ENCODE results near the gene COIL. TPM values are rescaled to one million over a fixed set of nuclear protein-coding genes. Genes with fewer than 3 reads are reported as not detected.
A peak's percentile ranks its signal among the peaks of the same experiment; 100 is the strongest.

The COIL gene
- total and polyA plus RNA-seq, 2 of the 13 experiments (the other 11 are each of a cell fraction or from before 2014, with no cell fraction given): 8.1 to 29.4 TPM

DNA sequence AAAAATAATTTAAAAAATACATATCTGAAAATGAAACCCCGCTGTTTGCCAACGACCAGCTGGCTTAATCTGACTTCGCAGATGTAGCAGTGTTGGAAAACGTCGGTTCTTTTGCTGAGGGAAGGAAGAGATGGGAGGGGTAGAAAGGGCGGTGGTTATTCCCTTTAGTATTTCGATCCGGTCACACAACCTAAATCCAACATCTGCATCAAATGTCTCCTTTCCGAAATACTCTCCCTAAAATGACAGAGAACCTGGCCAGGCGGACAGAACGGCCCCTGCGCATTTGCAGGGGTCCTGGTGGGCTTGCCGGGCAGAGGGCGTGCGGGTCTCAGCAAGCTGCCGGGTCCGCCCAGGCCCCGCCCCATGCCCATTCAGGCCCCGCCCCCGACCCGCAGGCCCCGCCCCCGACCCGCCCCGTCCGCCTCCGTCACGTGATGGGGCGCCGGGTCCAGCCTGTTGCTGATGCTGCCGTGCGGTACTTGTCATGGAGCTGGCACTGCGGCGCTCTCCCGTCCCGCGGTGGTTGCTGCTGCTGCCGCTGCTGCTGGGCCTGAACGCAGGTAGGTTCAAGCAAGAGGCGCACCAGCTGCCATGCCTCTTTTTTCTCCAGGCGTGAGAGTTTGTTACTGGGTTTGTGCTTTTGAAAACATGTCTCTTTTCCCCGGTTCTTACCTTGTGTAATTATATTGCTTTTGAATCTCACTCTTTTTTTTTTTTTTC, 17.0 kb upstream of the COIL start, which contains the start of gene SCPEP1 (continued):
- TF ChIP-seq, protein P1, sequence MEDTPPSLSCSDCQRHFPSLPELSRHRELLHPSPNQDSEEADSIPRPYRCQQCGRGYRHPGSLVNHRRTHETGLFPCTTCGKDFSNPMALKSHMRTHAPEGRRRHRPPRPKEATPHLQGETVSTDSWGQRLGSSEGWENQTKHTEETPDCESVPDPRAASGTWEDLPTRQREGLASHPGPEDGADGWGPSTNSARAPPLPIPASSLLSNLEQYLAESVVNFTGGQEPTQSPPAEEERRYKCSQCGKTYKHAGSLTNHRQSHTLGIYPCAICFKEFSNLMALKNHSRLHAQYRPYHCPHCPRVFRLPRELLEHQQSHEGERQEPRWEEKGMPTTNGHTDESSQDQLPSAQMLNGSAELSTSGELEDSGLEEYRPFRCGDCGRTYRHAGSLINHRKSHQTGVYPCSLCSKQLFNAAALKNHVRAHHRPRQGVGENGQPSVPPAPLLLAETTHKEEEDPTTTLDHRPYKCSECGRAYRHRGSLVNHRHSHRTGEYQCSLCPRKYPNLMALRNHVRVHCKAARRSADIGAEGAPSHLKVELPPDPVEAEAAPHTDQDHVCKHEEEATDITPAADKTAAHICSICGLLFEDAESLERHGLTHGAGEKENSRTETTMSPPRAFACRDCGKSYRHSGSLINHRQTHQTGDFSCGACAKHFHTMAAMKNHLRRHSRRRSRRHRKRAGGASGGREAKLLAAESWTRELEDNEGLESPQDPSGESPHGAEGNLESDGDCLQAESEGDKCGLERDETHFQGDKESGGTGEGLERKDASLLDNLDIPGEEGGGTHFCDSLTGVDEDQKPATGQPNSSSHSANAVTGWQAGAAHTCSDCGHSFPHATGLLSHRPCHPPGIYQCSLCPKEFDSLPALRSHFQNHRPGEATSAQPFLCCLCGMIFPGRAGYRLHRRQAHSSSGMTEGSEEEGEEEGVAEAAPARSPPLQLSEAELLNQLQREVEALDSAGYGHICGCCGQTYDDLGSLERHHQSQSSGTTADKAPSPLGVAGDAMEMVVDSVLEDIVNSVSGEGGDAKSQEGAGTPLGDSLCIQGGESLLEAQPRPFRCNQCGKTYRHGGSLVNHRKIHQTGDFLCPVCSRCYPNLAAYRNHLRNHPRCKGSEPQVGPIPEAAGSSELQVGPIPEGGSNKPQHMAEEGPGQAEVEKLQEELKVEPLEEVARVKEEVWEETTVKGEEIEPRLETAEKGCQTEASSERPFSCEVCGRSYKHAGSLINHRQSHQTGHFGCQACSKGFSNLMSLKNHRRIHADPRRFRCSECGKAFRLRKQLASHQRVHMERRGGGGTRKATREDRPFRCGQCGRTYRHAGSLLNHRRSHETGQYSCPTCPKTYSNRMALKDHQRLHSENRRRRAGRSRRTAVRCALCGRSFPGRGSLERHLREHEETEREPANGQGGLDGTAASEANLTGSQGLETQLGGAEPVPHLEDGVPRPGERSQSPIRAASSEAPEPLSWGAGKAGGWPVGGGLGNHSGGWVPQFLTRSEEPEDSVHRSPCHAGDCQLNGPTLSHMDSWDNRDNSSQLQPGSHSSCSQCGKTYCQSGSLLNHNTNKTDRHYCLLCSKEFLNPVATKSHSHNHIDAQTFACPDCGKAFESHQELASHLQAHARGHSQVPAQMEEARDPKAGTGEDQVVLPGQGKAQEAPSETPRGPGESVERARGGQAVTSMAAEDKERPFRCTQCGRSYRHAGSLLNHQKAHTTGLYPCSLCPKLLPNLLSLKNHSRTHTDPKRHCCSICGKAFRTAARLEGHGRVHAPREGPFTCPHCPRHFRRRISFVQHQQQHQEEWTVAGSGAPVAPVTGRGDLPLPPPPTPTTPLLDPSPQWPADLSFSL (CRISPR knock-in tag; IDR thresholded peaks at IDR 0.05): no peak
- TF ChIP-seq KDM2A (CRISPR knock-in tag; IDR thresholded peaks at IDR 0.05; ENCODE audit: borderline replicate concordance, low read depth) (peak; percentile 73; the same call in 1 of the 2 replicates), FOXM1 (CRISPR knock-in tag; IDR thresholded peaks at IDR 0.05) (no peak), ZC3H13 (CRISPR knock-in tag; IDR thresholded peaks at IDR 0.05) (no peak), FOXJ3 (CRISPR knock-in tag; IDR thresholded peaks at IDR 0.05; ENCODE audit: borderline replicate concordance) (no peak), KMT2A (CRISPR knock-in tag; IDR thresholded peaks at IDR 0.05) (peak; percentile 80), LBX2 (CRISPR knock-in tag; IDR thresholded peaks at IDR 0.05; ENCODE audit: borderline replicate concordance) (no peak), ONECUT2 (CRISPR knock-in tag; IDR thresholded peaks at IDR 0.05) (no peak), ASH2L (IDR thresholded peaks at IDR 0.05; ENCODE audit: insufficient read length, low read depth, low read length) (no peak), TMF1 (CRISPR knock-in tag; IDR thresholded peaks at IDR 0.05; ENCODE audit: low read depth) (no peak), KLF13 (CRISPR knock-in tag; IDR thresholded peaks at IDR 0.05) (no peak), ZNF256 (CRISPR knock-in tag; conservative IDR thresholded peaks at IDR 0.05) (no peak), FOXK2 (IDR thresholded peaks at IDR 0.05) (no peak), ZNF850 (CRISPR knock-in tag; conservative IDR thresholded peaks at IDR 0.05) (no peak), SNAPC2 (CRISPR knock-in tag; IDR thresholded peaks at IDR 0.05) (no peak), MTA1 (CRISPR knock-in tag; IDR thresholded peaks at IDR 0.05; ENCODE audit: borderline replicate concordance) (peak; percentile 52; the same call in 1 of the 2 replicates), GABPB1 (CRISPR knock-in tag; IDR thresholded peaks at IDR 0.05) (peak; percentile 49; the same call in 1 of the 2 replicates), ZNF30 (CRISPR knock-in tag; IDR thresholded peaks at IDR 0.05) (no peak), ZNF678 (CRISPR knock-in tag; IDR thresholded peaks at IDR 0.05) (no peak), MXD1 (CRISPR knock-in tag; IDR thresholded peaks at IDR 0.05) (no peak), HNF4A (CRISPR knock-in tag; IDR thresholded peaks at IDR 0.05) (no peak), HCFC1 (IDR thresholded peaks at IDR 0.05; ENCODE audit: low read depth, low read length) (no peak), ZNF10 (CRISPR knock-in tag; IDR thresholded peaks at IDR 0.05; ENCODE audit: borderline replicate concordance, low read depth) (no peak)
- TF ChIP-seq, protein P2, sequence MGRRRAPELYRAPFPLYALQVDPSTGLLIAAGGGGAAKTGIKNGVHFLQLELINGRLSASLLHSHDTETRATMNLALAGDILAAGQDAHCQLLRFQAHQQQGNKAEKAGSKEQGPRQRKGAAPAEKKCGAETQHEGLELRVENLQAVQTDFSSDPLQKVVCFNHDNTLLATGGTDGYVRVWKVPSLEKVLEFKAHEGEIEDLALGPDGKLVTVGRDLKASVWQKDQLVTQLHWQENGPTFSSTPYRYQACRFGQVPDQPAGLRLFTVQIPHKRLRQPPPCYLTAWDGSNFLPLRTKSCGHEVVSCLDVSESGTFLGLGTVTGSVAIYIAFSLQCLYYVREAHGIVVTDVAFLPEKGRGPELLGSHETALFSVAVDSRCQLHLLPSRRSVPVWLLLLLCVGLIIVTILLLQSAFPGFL (CRISPR knock-in tag; IDR thresholded peaks at IDR 0.05): no peak
